H9 (cell line): ENCODE results near the gene RANBP3. TPM values are rescaled to one million over a fixed set of nuclear protein-coding genes. Genes with fewer than 3 reads are reported as not detected.

Experiments used
- DNase-seq: peaks from one replicate; pipeline ENCODE4 v3.0.0-alpha.2; 2017
- H2AFZ ChIP-seq: one replicate; pipeline ENCODE4 v1.6.1; 2013; ENCODE audit warnings: mild to moderate bottlenecking, low read length, control low read depth, moderate library complexity
- H2AK5ac ChIP-seq: 2 replicates; pipeline ENCODE4 v1.6.1; 2013; ENCODE audit warnings: low read length, control low read depth, mixed read lengths; ENCODE audit not compliant: insufficient read length
- H2BK120ac ChIP-seq: one replicate; pipeline ENCODE4 v1.6.1; 2013; ENCODE audit warnings: low read depth, mild to moderate bottlenecking, low read length, control low read depth, inconsistent platforms; ENCODE audit not compliant: poor library complexity, severe bottlenecking
- H2BK12ac ChIP-seq: 2 replicates; pipeline ENCODE4 v1.6.1; 2013; ENCODE audit warnings: low read length, control low read depth, mixed read lengths, low read depth; ENCODE audit not compliant: insufficient read length
- H2BK15ac ChIP-seq: 2 replicates; pipeline ENCODE4 v1.6.1; 2013; ENCODE audit warnings: low read depth, low read length, control low read depth
- H2BK20ac ChIP-seq: one replicate; pipeline ENCODE4 v1.6.1; 2013; ENCODE audit warnings: low read depth, mild to moderate bottlenecking, low read length, control low read depth, inconsistent platforms; ENCODE audit not compliant: poor library complexity, severe bottlenecking
- H2BK5ac ChIP-seq: 2 replicates; pipeline ENCODE4 v1.6.1; 2013; ENCODE audit warnings: low read length, control low read depth, mixed read lengths; ENCODE audit not compliant: insufficient read length
- H3K14ac ChIP-seq: 2 replicates; pipeline ENCODE4 v1.6.1; 2013; ENCODE audit warnings: low read length, control low read depth; ENCODE audit not compliant: insufficient read depth
- H3K18ac ChIP-seq: 2 replicates; pipeline ENCODE4 v1.6.1; 2013; ENCODE audit warnings: low read depth, mild to moderate bottlenecking, mixed read lengths, low read length, control low read depth; ENCODE audit not compliant: insufficient read length
- H3K23ac ChIP-seq: 2 replicates; pipeline ENCODE4 v1.6.1; 2013; ENCODE audit warnings: low read length, control low read depth, mixed read lengths, low read depth; ENCODE audit not compliant: insufficient read length
- H3K23me2 ChIP-seq: 2 replicates; pipeline ENCODE4 v1.6.1; 2013; ENCODE audit warnings: low read depth, mild to moderate bottlenecking, mixed read lengths, low read length, control low read depth; ENCODE audit not compliant: insufficient read length, poor library complexity, severe bottlenecking
- H3K27ac ChIP-seq: 2 replicates; pipeline ENCODE4 v1.5.1; 2013; ENCODE audit warnings: low read length, control low read depth, mixed read lengths, low read depth; ENCODE audit not compliant: insufficient read length
- H3K27me3 ChIP-seq: 2 replicates; pipeline ENCODE4 v1.6.1; 2013; ENCODE audit warnings: low read length, control low read depth, inconsistent platforms; ENCODE audit not compliant: insufficient read depth
- H3K4ac ChIP-seq: 2 replicates; pipeline ENCODE4 v1.6.1; 2013; ENCODE audit warnings: low read depth, mild to moderate bottlenecking, control low read depth, inconsistent platforms, low read length, moderate library complexity
- H3K4me1 ChIP-seq: 2 replicates; pipeline ENCODE4 v1.6.1; 2013; ENCODE audit warnings: low read length, control low read depth, inconsistent platforms; ENCODE audit not compliant: insufficient read depth
- H3K4me2 ChIP-seq: 2 replicates; pipeline ENCODE4 v1.6.1; 2013; ENCODE audit warnings: low read length, control low read depth, mixed read lengths; ENCODE audit not compliant: insufficient read length, insufficient read depth
- H3K56ac ChIP-seq: 2 replicates; pipeline ENCODE4 v1.6.1; 2013; ENCODE audit warnings: low read depth, mild to moderate bottlenecking, mixed read lengths, low read length, control low read depth; ENCODE audit not compliant: insufficient read length
- H3K79me1 ChIP-seq: 2 replicates; pipeline ENCODE4 v1.6.1; 2013; ENCODE audit warnings: low read depth, mild to moderate bottlenecking, moderate library complexity, low read length, control low read depth, inconsistent platforms; ENCODE audit not compliant: insufficient read depth, poor library complexity, severe bottlenecking
- H3K79me2 ChIP-seq: 2 replicates; pipeline ENCODE4 v1.6.1; 2013; ENCODE audit warnings: low read length, control low read depth, inconsistent platforms; ENCODE audit not compliant: insufficient read depth
- H3K9ac ChIP-seq: 2 replicates; pipeline ENCODE4 v1.6.1; 2013; ENCODE audit warnings: low read length, control low read depth, mixed read lengths; ENCODE audit not compliant: insufficient read length; ENCODE audit errors: extremely low read depth
- H3K9me3 ChIP-seq: one replicate; pipeline ENCODE4 v1.6.1; 2013; ENCODE audit warnings: low read depth, low read length, inconsistent platforms; ENCODE audit not compliant: control insufficient read depth
- H3T11ph ChIP-seq: one replicate; pipeline ENCODE4 v1.6.1; 2013; ENCODE audit warnings: mild to moderate bottlenecking, low read length, control low read depth, inconsistent platforms
- H4K20me1 ChIP-seq: one replicate; pipeline ENCODE4 v1.6.1; 2013; ENCODE audit not compliant: control insufficient read depth, insufficient read length, insufficient read depth
- H4K5ac ChIP-seq: 2 replicates; pipeline ENCODE4 v1.6.1; 2013; ENCODE audit warnings: low read depth, mild to moderate bottlenecking, mixed read lengths, low read length, control low read depth; ENCODE audit not compliant: insufficient read length
- H4K8ac ChIP-seq: replicated peaks from 2 replicates; pipeline ENCODE4 v1.6.1; 2013; ENCODE audit warnings: low read length, control low read depth, mixed read lengths, low read depth; ENCODE audit not compliant: insufficient read length
- H4K91ac ChIP-seq: 2 replicates; pipeline ENCODE4 v1.6.1; 2013; ENCODE audit warnings: low read depth, mild to moderate bottlenecking, moderate library complexity, mixed read lengths, low read length, control low read depth; ENCODE audit not compliant: insufficient read length
- H3K27ac Mint-ChIP-seq, 3 experiments: 2 replicates in 2 of 3; 3 replicates in 1 of 3; pipeline ENCODE4 v1.8.0; 2020 to 2021; ENCODE audit warnings: mixed read lengths in 3 of 3, mild to moderate bottlenecking in 1 of 3, moderate library complexity in 1 of 3
- H3K27me3 Mint-ChIP-seq: 2 replicates; pipeline ENCODE4 v1.8.0; 2021; ENCODE audit warnings: low read depth, mild to moderate bottlenecking, moderate library complexity, mixed read lengths
- H3K36me3 Mint-ChIP-seq, 3 experiments: 2 replicates in 2 of 3; 3 replicates in 1 of 3; pipeline ENCODE4 v1.8.0; 2020 to 2021; ENCODE audit warnings: low read depth in 3 of 3, mixed read lengths in 3 of 3; ENCODE audit not compliant: insufficient read depth in 1 of 3
- H3K4me1 Mint-ChIP-seq, 2 experiments: 2 replicates each; pipeline ENCODE4 v1.8.0; 2020; ENCODE audit warnings: mixed read lengths in 2 of 2
- H3K4me3 Mint-ChIP-seq, 2 experiments: 2 replicates in 1 of 2; 3 replicates in 1 of 2; pipeline ENCODE4 v1.8.0; 2020 to 2021; ENCODE audit warnings: mild to moderate bottlenecking in 2 of 2, mixed read lengths in 2 of 2, moderate library complexity in 1 of 2
- H3K9me3 Mint-ChIP-seq, 2 experiments: 2 replicates in 1 of 2; 3 replicates in 1 of 2; pipeline ENCODE4 v1.8.0; 2020; ENCODE audit warnings: mild to moderate bottlenecking in 2 of 2, mixed read lengths in 2 of 2, moderate library complexity in 1 of 2
- WGBS: extraction: QIAGEN DNeasy Blood & Tissue Kit; methylation state at CpG from one replicate; pipeline ENCODE4 v1.1.7; 2013; ENCODE audit warnings: missing lambda C conversion rate, low lambda C conversion rate, mixed read lengths; ENCODE audit not compliant: insufficient read length; ENCODE audit errors: extremely low coverage; 5-methylcytosine and 5-hydroxymethylcytosine counted together
- total RNA-seq: library from RNA; stranded (reverse); gene quantifications from 2 replicates; pipeline ENCODE4 v1.2.1, GENCODE V29; 2021
- TF ChIP-seq, protein P1 (sequence below): fragments of 200-600 bp; sonication (generic); conservative IDR thresholded peaks from 3 replicates; pipeline ENCODE4 v1.8.0; 2021; ENCODE audit warnings: antibody characterized with exemption, mild to moderate bottlenecking

RANBP3 gene
- total RNA-seq, 1 experiment from 2014 or later: 86.5 TPM

DNA sequence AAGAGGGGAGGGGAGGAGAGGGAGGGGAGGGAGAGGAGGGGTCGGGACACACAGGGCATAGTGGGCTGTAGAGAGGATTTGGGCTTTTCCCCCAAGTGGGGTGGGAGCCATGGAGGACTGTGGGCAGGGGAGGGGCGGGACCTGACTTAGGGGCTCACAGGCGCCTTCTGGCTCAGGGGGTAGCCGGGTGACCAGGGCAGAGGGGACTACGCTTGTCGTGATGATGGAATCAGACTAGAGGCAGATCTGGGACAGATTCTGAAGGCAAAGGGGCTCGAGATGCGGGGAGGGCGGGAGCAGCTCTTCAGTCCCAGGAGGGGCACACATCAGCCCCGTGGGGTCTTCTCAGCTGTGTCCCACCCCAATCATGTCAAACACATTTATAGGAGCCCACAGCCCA lies 87.8 kb downstream of the RANBP3 start:
- no peaks in the 10 kb centered on the region for H3K9me3 ChIP-seq
- H3K23ac ChIP-seq: no peak overlapping the region
- no peaks in the 10 kb centered on the region for H3K27me3 ChIP-seq
- H2BK120ac ChIP-seq: no peak overlapping the region
- no peaks in the 10 kb centered on the region for H3K79me2 ChIP-seq
- TF ChIP-seq, protein P1, sequence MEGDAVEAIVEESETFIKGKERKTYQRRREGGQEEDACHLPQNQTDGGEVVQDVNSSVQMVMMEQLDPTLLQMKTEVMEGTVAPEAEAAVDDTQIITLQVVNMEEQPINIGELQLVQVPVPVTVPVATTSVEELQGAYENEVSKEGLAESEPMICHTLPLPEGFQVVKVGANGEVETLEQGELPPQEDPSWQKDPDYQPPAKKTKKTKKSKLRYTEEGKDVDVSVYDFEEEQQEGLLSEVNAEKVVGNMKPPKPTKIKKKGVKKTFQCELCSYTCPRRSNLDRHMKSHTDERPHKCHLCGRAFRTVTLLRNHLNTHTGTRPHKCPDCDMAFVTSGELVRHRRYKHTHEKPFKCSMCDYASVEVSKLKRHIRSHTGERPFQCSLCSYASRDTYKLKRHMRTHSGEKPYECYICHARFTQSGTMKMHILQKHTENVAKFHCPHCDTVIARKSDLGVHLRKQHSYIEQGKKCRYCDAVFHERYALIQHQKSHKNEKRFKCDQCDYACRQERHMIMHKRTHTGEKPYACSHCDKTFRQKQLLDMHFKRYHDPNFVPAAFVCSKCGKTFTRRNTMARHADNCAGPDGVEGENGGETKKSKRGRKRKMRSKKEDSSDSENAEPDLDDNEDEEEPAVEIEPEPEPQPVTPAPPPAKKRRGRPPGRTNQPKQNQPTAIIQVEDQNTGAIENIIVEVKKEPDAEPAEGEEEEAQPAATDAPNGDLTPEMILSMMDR: no peak
- no peak overlapping the region for H4K91ac ChIP-seq
- no peak overlapping the region for H3K27ac ChIP-seq
- no peak overlapping the region for H3K18ac ChIP-seq
- H2BK5ac ChIP-seq: no peak overlapping the region
- H3K4ac ChIP-seq: no peak overlapping the region
- H3K9me3 Mint-ChIP-seq: no peaks in the 10 kb centered on the region
- H4K20me1 ChIP-seq: no peaks in the 10 kb centered on the region
- peaks cover 10 to 15% of the 10 kb centered on the region in 2 experiments for H3K4me1 Mint-ChIP-seq
- H3K4me1 ChIP-seq: no peaks in the 10 kb centered on the region; the same call in 1 of the 2 replicates
- H3K79me1 ChIP-seq: no peaks in the 10 kb centered on the region
- H3K56ac ChIP-seq: no peak overlapping the region
- no peaks in the 10 kb centered on the region for H3K36me3 Mint-ChIP-seq
- no peak overlapping the region for H2BK15ac ChIP-seq
- H3K27me3 Mint-ChIP-seq: peaks cover 39% of the 10 kb centered on the region
- H2BK20ac ChIP-seq: no peak overlapping the region
- H3K27ac Mint-ChIP-seq: no peak overlapping the region
- H2AK5ac ChIP-seq: no peak overlapping the region
- no peak overlapping the region for H4K5ac ChIP-seq
- H3K4me3 Mint-ChIP-seq: no peak overlapping the region
- no peak overlapping the region for H3K4me2 ChIP-seq
- H3K9ac ChIP-seq: no peak overlapping the region
- WGBS: no CpG with 5 or more reads among the region's 10 CpGs
- no peak overlapping the region for H4K8ac ChIP-seq
- H3K23me2 ChIP-seq: no peaks in the 10 kb centered on the region
- no peak overlapping the region for H2BK12ac ChIP-seq
- H3T11ph ChIP-seq: no peak overlapping the region
- H2AFZ ChIP-seq: no peak overlapping the region
- H3K14ac ChIP-seq: no peak overlapping the region
- no peak for DNase-seq
